ELR (cell line): Measurements from ENCODE around the gene ADA.
A peak's percentile ranks its signal among the peaks of the same experiment; 100 is the strongest.

Experiments used
- DNase-seq: peaks from one replicate; pipeline ENCODE4 v3.0.0-alpha.2; 2015; ENCODE audit warnings: low read depth

ADA gene

DNA sequence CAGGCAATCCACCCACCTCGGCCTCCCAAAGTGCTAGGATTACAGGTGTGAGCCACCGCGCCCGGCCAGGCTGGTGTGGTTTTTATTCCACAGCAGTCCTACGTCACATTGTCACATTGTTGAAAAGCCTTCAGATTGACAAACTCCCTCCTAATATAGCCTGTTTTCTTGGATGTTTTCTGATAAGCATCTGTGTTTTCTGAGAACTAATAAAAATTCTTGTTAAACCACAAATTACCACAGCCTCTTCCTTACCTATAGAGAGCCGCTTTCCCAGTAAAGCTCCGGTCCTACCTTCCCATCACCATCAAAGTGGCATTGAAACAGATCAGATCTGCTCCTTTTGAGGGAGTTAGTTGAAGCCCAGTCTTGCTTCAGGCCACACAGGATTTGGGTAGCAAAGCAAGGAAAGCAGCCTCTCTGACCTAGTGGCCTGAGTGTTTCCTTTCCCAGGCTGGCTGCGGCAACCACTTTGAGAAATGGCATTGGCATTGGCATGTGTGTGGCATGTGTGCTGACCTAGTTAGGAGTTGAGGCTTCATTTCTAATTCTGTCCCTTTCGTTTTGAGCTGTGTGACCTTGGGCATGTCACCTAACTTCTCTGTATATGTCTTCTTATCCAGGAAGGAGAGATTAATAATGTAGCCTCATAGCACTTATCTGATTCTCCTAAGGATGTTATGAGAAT is 70.8 kb downstream of the ADA start:
- DNase-seq, result no peak

DNA sequence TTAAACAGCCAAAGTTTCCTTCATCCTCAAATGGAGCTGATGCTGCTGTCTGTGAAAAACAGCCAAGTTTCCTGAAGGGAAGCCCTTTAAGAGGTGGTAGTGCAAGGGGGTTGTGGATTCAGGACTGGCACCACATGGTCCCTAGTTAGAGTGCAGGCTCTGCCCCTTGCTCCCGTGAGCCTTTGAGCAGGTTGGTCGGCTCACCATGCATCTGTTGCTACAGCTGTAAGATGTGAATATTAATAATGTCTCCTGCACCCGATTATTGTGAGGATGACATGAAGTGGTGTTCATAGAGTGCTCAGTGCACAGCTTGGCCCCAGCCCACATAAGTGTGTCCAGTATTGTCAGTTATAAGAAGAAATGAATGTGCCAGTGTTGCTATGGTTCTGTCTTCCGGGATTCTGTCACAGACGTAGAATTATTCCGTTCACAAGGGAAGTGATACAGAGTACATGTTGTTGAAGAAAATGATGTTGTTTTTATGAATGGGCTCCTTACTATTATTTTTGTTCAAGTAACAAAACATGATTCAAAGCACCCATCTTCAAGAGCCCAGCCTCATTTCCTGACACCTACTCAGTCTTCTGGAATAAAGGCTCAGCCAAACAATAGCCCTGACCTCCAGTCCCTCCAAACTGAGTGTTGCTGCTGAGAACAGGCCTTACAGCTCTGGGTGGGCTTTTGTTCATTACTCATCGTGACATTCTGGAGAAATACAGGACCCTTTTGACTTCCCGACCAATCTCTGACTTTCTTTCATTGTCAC is 72.0 kb downstream of the ADA start:
- DNase-seq, result no peak

DNA sequence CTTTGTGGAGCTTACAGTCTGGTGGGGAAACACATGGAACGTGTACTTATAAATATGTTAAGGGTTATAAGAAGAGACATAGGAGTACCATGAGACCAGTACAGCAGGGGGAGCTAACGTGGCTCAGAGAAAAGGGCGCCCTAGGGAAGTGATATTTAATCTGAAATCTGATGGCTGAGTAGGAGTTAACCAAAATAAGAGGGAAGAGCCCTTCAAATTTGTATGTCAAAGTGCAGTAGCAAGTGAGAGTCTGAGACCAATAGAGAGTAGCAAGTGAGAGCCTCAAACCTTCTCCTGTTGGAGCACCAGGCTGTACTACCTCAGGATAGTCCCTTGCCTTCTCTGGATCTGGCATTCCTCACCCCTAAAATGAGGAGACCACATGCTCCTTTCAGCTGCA is 75.2 kb downstream of the ADA start:
- peak; percentile 72 for DNase-seq

DNA sequence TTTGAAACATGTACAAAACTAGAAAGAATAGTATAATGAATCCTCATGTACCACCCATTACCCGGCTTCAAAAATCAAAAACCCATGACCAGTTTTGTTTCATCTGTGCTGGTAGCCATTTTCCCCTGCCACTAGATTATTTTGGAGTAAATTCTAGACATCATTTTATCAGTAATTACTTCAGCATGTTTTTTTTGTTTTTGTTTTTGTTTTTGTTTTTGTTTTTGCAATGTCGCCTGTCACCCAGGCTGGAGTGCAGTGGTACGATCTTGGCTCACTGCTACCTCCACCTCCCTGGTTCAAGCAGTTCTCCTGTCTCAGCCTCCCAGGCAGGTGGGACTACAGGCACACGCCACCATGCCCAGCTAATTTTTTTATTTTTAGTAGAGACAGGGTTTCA is 77.1 kb downstream of the ADA start:
- no peak for DNase-seq

DNA sequence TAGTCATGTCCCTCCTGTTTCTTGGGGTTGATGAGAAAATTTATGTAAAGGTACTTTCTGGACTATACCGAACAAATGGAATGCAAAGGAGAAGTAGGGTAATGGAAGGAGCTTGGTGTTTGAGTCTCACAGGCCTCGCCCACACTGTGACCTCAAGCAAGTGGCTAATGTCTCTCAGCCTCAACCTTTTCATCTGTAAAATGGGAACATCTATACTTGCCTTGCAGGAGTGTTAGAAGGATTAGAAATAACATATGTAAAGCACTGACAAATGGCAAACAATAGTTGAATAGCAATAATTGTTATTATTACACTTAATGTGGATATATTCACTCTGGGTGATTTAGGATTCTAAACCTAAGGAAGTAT is 78.0 kb downstream of the ADA start:
- no peak for DNase-seq

DNA sequence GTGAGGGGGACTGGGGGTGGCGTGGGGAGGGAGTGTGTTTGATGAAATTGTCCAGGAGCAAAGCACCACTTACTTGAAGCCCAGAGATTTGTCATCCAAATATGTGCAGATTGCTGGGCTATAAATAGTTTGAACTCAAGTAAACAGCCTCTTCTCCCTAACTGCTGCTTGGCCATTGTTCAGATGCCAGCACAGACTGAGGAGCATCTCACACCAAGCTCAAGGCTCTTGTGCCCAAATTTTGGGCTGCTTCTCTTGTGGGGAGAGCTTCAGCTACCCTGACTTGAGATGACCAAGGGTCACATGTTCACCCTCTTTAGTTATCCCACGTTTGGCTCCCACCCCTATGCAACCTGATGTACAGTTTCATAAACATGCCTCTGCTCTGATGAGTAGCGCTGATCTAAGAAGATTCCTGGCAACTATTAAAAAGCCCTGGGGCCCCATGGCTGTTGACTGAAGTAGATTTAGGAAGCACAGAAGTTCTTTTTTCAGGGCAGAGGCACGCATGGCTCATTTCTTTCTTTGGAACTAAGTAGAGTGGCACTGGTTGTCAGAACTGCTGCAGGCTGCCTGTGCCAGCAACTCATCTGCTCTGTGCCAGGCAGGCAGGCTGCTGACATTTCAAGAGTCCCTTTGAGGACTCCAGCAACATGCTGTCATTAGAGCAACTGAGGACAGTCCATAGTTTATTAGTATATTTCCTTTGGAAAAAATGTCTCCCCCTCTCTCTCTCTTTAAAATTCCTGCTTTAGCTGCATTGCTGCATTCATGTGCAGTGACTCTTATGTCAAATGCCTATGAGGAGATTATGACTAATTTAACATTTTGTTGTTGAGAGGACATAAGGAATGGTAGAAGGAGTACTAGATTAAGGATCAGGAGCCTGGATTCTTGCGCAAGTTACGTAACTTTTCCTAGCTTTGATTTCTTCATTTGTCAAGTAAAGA is 78.7 kb downstream of the ADA start:
- DNase-seq, result peak; percentile 99

DNA sequence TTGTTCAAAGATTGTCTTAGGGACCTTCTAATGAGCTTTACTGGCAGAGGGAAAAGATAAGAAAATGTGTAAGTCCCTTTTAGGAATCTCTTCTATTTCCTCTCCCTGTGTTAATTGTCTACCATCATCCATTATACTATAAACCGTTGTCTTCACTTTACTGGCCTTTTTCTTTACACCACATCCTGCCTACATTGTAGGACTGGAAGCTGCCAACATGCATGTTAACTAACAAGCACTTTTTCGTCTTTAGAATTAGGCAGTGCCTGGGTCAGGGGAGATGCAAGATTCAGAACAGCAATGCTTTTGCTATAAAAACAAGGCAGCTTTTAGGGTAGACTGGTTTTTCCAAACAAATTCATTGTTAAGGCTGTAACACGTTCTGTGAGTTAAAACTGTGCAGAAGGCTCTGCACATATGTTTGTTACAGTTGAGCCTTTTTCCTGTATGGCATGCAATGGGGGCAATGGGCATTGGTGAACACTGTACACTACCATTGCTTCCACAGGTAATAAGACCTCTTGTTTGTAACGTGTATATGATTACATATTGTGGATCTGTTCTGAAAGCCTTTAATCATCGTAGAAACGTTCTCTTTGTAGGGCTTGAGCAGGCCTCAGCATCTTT is 80.0 kb downstream of the ADA start:
- no peak for DNase-seq

DNA sequence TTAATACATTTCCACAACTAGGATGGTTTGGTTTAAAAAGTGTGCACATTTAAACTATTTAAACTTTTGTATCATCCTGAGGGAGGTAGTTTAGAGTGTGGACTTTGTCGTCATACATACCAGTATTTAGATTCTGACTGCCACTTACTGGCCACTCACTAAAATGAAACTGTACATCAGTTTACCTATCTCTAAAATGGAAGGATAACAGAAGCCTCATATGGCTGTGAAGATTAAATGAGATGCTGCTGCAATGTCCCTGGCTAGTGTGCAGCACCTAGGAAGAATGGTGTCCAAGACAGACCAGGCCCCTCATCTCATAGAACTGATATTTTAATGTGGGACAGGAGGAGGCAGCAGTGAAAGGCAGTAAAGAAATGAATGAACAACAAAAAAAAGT is 81.1 kb downstream of the ADA start:
- no peak for DNase-seq
